HL-60 (cell line): Measurements from ENCODE around the gene COL9A1.

Experiments used
- CTCF ChIP-seq: IDR thresholded peaks from one replicate; pipeline ENCODE4 v1.5.1; 2011; ENCODE audit warnings: low read length, control low read depth, inconsistent platforms; ENCODE audit not compliant: insufficient read depth
- GABPA ChIP-seq: IDR thresholded peaks from 2 replicates; pipeline ENCODE4 v1.6.1; 2012; ENCODE audit warnings: low read depth
- POLR2AphosphoS5 ChIP-seq: IDR thresholded peaks from 2 replicates; pipeline ENCODE4 v1.6.1; 2012; ENCODE audit warnings: low read depth
- SPI1 ChIP-seq: IDR thresholded peaks from 2 replicates; pipeline ENCODE4 v1.6.1; 2012; ENCODE audit warnings: low read depth, mild to moderate bottlenecking, borderline replicate concordance
- TF ChIP-seq, protein P1 (sequence below): IDR thresholded peaks from 2 replicates; pipeline ENCODE4 v1.6.1; 2012; ENCODE audit warnings: low read depth; ENCODE audit not compliant: insufficient replicate concordance

DNA sequence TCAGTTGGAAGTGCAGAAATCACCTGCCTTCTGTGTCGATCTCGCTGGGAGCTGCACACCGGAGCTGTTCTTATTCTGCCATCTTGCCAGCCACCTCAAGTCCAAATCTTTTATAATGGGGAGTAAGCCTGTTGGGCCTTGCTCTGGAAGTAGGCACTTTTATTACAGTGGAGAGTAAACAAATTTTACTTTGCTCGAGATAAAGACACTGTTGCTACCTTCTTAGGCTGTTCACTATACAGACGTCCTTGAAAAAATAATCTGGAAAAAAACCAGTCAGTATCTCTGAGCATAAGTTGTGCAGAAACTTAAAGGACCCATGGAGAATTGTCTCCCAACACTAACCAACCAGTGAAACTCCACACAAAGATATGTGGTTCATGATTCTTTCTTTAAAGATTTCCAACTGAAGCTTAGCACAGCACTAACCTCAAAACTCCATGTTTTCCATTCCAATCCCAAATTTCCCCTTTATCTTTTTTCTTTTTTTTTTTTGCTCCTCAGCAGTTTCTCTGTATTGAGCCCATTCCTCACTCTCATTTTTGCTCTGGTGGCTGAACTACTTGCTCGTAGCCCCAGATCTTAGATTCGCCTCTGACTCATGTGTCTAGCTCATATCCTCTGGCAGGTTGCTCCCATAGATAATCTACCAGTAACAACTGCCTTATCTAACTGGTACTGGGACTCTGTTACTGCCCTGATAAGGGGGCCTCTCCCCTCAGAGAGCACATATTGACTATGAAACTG, 34.3 kb upstream of the COL9A1 start:
- TF ChIP-seq CTCF (no peak), POLR2AphosphoS5 (no peak), SPI1 (no peak), GABPA (no peak)
- TF ChIP-seq, protein P1, sequence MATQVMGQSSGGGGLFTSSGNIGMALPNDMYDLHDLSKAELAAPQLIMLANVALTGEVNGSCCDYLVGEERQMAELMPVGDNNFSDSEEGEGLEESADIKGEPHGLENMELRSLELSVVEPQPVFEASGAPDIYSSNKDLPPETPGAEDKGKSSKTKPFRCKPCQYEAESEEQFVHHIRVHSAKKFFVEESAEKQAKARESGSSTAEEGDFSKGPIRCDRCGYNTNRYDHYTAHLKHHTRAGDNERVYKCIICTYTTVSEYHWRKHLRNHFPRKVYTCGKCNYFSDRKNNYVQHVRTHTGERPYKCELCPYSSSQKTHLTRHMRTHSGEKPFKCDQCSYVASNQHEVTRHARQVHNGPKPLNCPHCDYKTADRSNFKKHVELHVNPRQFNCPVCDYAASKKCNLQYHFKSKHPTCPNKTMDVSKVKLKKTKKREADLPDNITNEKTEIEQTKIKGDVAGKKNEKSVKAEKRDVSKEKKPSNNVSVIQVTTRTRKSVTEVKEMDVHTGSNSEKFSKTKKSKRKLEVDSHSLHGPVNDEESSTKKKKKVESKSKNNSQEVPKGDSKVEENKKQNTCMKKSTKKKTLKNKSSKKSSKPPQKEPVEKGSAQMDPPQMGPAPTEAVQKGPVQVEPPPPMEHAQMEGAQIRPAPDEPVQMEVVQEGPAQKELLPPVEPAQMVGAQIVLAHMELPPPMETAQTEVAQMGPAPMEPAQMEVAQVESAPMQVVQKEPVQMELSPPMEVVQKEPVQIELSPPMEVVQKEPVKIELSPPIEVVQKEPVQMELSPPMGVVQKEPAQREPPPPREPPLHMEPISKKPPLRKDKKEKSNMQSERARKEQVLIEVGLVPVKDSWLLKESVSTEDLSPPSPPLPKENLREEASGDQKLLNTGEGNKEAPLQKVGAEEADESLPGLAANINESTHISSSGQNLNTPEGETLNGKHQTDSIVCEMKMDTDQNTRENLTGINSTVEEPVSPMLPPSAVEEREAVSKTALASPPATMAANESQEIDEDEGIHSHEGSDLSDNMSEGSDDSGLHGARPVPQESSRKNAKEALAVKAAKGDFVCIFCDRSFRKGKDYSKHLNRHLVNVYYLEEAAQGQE, result no peak
